Esophagus muscularis mucosa (tissue), 4 donors: ENCODE data around the gene RAB11FIP3. TPM values are rescaled to one million over a fixed set of nuclear protein-coding genes. Genes with fewer than 3 reads are reported as not detected.
"Not testable (repeated sequence)": the region's sequence is repeated elsewhere in the genome, so short reads cannot be mapped to it uniquely, and the experiment has no call there.

ENCODE experiments used
- DNase-seq: peaks from one replicate; pipeline ENCODE4 v3.0.0-alpha.2; 2017; ENCODE audit errors: extremely low spot score
- H3K27ac ChIP-seq, 4 donors: fragments of 200-600 bp; sonication (generic); replicated peaks in 1 of 4; 1 replicate in 3 of 4; 2 replicates in 1 of 4; pipeline ENCODE4 v1.5.1; 2016 to 2019; ENCODE audit warnings: mild to moderate bottlenecking in 1 of 4
- H3K27me3 ChIP-seq, 4 donors: fragments of 200-600 bp; sonication (generic); one replicate each; pipeline versions ENCODE4 v1.5.1 to v1.6.0; 2016 to 2019
- H3K36me3 ChIP-seq, 4 donors: fragments of 200-600 bp; sonication (generic); one replicate each; pipeline ENCODE4 v1.5.1; 2016 to 2019
- H3K4me1 ChIP-seq, 4 donors: fragments of 200-600 bp; sonication (generic); one replicate each; pipeline ENCODE4 v1.5.1; 2016 to 2019
- H3K4me3 ChIP-seq, 4 donors: fragments of 200-600 bp; sonication (generic); 1 replicate in 2 of 4; 2 replicates in 2 of 4; pipeline ENCODE4 v1.5.1; 2016 to 2019; ENCODE audit warnings: mild to moderate bottlenecking in 4 of 4, moderate library complexity in 1 of 4
- H3K9me3 ChIP-seq, 4 donors: fragments of 200-600 bp; sonication (generic); 1 replicate in 3 of 4; 2 replicates in 1 of 4; pipeline ENCODE4 v1.5.1; 2016 to 2019
- CTCF ChIP-seq, 3 experiments: fragments of 200-600 bp in 2 of 3; fragments of 450-650 bp in 1 of 3; sonication (generic) in 2 of 3; IDR thresholded peaks; one replicate each; pipeline ENCODE4 v1.5.1; 2017 to 2019; ENCODE audit warnings: antibody characterized with exemption in 3 of 3, mild to moderate bottlenecking in 2 of 3, moderate library complexity in 1 of 3
- EP300 ChIP-seq: sonication (generic); formaldehyde crosslinking; IDR thresholded peaks from one replicate; pipeline ENCODE4 v1.6.1; 2017; ENCODE audit warnings: antibody characterized with exemption
- POLR2A ChIP-seq: fragments of 450-650 bp; IDR thresholded peaks from one replicate; pipeline ENCODE4 v1.6.1; 2017; ENCODE audit warnings: antibody characterized with exemption, moderate library complexity, mild to moderate bottlenecking, low read depth
- POLR2AphosphoS5 ChIP-seq, 2 donors: sonication (generic); formaldehyde crosslinking; IDR thresholded peaks; one replicate each; pipeline ENCODE4 v1.6.1; 2017; ENCODE audit warnings: antibody characterized with exemption in 2 of 2
- WGBS: methylation state at CpG from one replicate; pipeline ENCODE4 v1.1.5; 2018; 5-methylcytosine and 5-hydroxymethylcytosine counted together
- intact Hi-C: fragments of 100-400 bp; cut with DNase I; formaldehyde crosslinking; loops from one replicate; pipeline ENCODE4 v1.15.1; 2023
- total RNA-seq, 4 donors: library from RNA; depleted of rRNA; stranded (reverse); fragments of >200 nt; gene quantifications; one replicate each; pipeline versions ENCODE4 v1.1.0 to v1.2.1, GENCODE V29; 2016

Gene RAB11FIP3
- total RNA-seq, 4 donors from 2014 or later: 50.3 to 77.9 (median 58.8) TPM

GRCh38 chr16:489606-490005 is 64.2 kb downstream of the RAB11FIP3 start:
- 85% methylated on average over 13 of the region's 16 CpGs for WGBS
- Histone ChIP-seq H3K4me1 (no peaks in the 10 kb centered on the region), H3K9me3 (no peaks in the 10 kb centered on the region), H3K36me3 (peaks cover 19 to 71% (median 40%) of the 10 kb centered on the region in 4 donors), H3K4me3 (no peak overlapping the region), H3K27ac (no peak overlapping the region), H3K27me3 (no peaks in the 10 kb centered on the region)
- intact Hi-C loops: no loop called here
- DNase-seq: no peak
- TF ChIP-seq POLR2A: no peak
- no peak for TF ChIP-seq CTCF (IDR thresholded peaks at IDR 0.05)
- TF ChIP-seq EP300: no peak
- TF ChIP-seq POLR2AphosphoS5 (IDR thresholded peaks at IDR 0.05): no peak

- Histone ChIP-seq H3K27ac (no peak overlapping the region), H3K4me3 (no peak overlapping the region), H3K27me3 (no peaks in the 10 kb centered on the region), H3K36me3 (peaks cover 19 to 65% (median 40%) of the 10 kb centered on the region in 4 donors), H3K9me3 (no peaks in the 10 kb centered on the region), H3K4me1 (no peaks in the 10 kb centered on the region)
- WGBS: 89% methylated on average over 10 of the region's 10 CpGs
- intact Hi-C loops: no loop called here
- no peak for TF ChIP-seq CTCF (IDR thresholded peaks at IDR 0.05)
- TF ChIP-seq EP300: no peak
- TF ChIP-seq POLR2A: no peak
- TF ChIP-seq POLR2AphosphoS5 (IDR thresholded peaks at IDR 0.05): no peak
- DNase-seq: no peak
Observed at GRCh38 chr16:490768-491167, 65.3 kb downstream of the RAB11FIP3 start.

GRCh38 chr16:491220-491919 is 65.9 kb downstream of the RAB11FIP3 start:
- Histone ChIP-seq H3K4me1 (no peaks in the 10 kb centered on the region), H3K36me3 (peaks cover 19 to 71% (median 40%) of the 10 kb centered on the region in 4 donors), H3K27me3 (no peaks in the 10 kb centered on the region), H3K27ac (no peak overlapping the region), H3K4me3 (no peak overlapping the region), H3K9me3 (no peaks in the 10 kb centered on the region)
- DNase-seq: no peak
- 86% methylated on average over 18 of the region's 19 CpGs for whole genome bisulfite sequencing
- TF ChIP-seq EP300 (no peak), CTCF (IDR thresholded peaks at IDR 0.05) (no peak), POLR2A (no peak), POLR2AphosphoS5 (IDR thresholded peaks at IDR 0.05) (no peak)
- intact Hi-C loops: no loop called here

- intact Hi-C loops: no loop called here
- no peaks in the 10 kb centered on the region for H3K4me1 ChIP-seq
- no peaks in the 10 kb centered on the region for H3K9me3 ChIP-seq
- H3K27ac ChIP-seq: no peak overlapping the region
- H3K4me3 ChIP-seq: no peak overlapping the region
- 93% methylated on average over 11 of the region's 30 CpGs for WGBS
- peaks cover 19 to 79% (median 45%) of the 10 kb centered on the region in 4 donors for H3K36me3 ChIP-seq
- DNase-seq: no peak
- no peak for TF ChIP-seq POLR2A
- TF ChIP-seq POLR2AphosphoS5 (IDR thresholded peaks at IDR 0.05): no peak
- TF ChIP-seq EP300: no peak
- no peak for TF ChIP-seq CTCF (IDR thresholded peaks at IDR 0.05)
- no peaks in the 10 kb centered on the region for H3K27me3 ChIP-seq
Observed at GRCh38 chr16:492211-492875, 66.9 kb downstream of the RAB11FIP3 start.

- H3K27ac ChIP-seq, H3K27me3 ChIP-seq, H3K4me1 ChIP-seq, H3K4me3 ChIP-seq, H3K9me3 ChIP-seq, intact Hi-C loops, DNase-seq: not testable (repeated sequence)
- 84% methylated on average over 15 of the region's 15 CpGs for WGBS
- peaks cover 13 to 81% (median 51%) of the 10 kb centered on the region in 4 donors for H3K36me3 ChIP-seq
Observed at GRCh38 chr16:494676-495075, 69.2 kb downstream of the RAB11FIP3 start.
